ENCODE results near the gene TOR2A.
"Not testable (repeated sequence)": the region's sequence is repeated elsewhere in the genome, so short reads cannot be mapped to it uniquely, and the experiment has no call there.

Gene TOR2A

GRCh38 chr9:127734747-127735529 is at the start of gene TOR2A:
TOR2A (minus strand) TSS chr9:127735294; CDS start chr9:127735270, 24 bp downstream.
- DNase-seq, result peak; percentile 96 to 97

- DNase-seq, result peak; percentile 85 to 99
Observed at GRCh38 chr9:127783111-127784008, 48.3 kb upstream of the TOR2A start.

GRCh38 chr9:127781806-127782205 is 46.7 kb upstream of the TOR2A start:
- no peak for DNase-seq

- DNase-seq, result not testable (repeated sequence)
Observed at GRCh38 chr9:127780909-127781308, 45.8 kb upstream of the TOR2A start.

GRCh38 chr9:127780126-127780885 is 45.2 kb upstream of the TOR2A start:
- no peak for DNase-seq

GRCh38 chr9:127779136-127779981 is 44.3 kb upstream of the TOR2A start:
- peak in 1 of 2 donors; percentile 64 for DNase-seq

GRCh38 chr9:127778280-127779135 is 43.4 kb upstream of the TOR2A start, which contains the start of gene SH2D3C:
SH2D3C (minus strand) TSS chr9:127778666; CDS start chr9:127778627, 39 bp downstream.
- DNase-seq, result peak in 1 of 2 donors; percentile 64

GRCh38 chr9:127777368-127777980 is 42.4 kb upstream of the TOR2A start:
- DNase-seq, result no peak

- DNase-seq, result no peak
Observed at GRCh38 chr9:127776924-127777289, 41.8 kb upstream of the TOR2A start.

- peak; percentile 32 to 79 for DNase-seq
Observed at GRCh38 chr9:127776195-127776923, 41.3 kb upstream of the TOR2A start.

- DNase-seq, result no peak
Observed at GRCh38 chr9:127773981-127774380, 38.9 kb upstream of the TOR2A start.

GRCh38 chr9:127773272-127773671 is 38.2 kb upstream of the TOR2A start:
- no peak for DNase-seq

GRCh38 chr9:127772603-127773002 is 37.5 kb upstream of the TOR2A start:
- DNase-seq, result no peak

GRCh38 chr9:127771570-127772189 is 36.6 kb upstream of the TOR2A start:
- DNase-seq, result no peak

- peak; percentile 98 to 100 for DNase-seq
Observed at GRCh38 chr9:127770905-127771569, 35.9 kb upstream of the TOR2A start.

GRCh38 chr9:127770583-127770904 is 35.5 kb upstream of the TOR2A start:
- DNase-seq, result no peak

- no peak for DNase-seq
Observed at GRCh38 chr9:127769929-127770582, 35.0 kb upstream of the TOR2A start.

GRCh38 chr9:127769101-127769500 is 34.0 kb upstream of the TOR2A start:
- DNase-seq, result no peak

Data from bone marrow (tissue), 2 donors.